Stimulated activated CD8-positive, alpha-beta memory T cell treated with anti-CD3 and anti-CD28 coated beads, Interleukin-4, amount 100 ng/mL, for 48 hours (primary cell): ENCODE data around the gene FAM241A.
A peak's percentile ranks its signal among the peaks of the same experiment; 100 is the strongest.
"Not testable (repeated sequence)": the region's sequence is repeated elsewhere in the genome, so short reads cannot be mapped to it uniquely, and the experiment has no call there.

ENCODE experiments used
- DNase-seq: peaks from one replicate; pipeline ENCODE4 v3.0.0-alpha.2; 2020

The FAM241A gene

GRCh38 chr4:112140536-112140935 lies 4.7 kb upstream of the FAM241A start:
- no peak for DNase-seq

GRCh38 chr4:112141366-112142138 lies 3.7 kb upstream of the FAM241A start:
- DNase-seq = no peak

- DNase-seq = no peak
These were observed 3.1 kb upstream of the FAM241A start for GRCh38 chr4:112142182-112142581.

- DNase-seq = no peak
These were observed 1.5 kb upstream of the FAM241A start for GRCh38 chr4:112143781-112144180.

- DNase-seq = no peak
These were observed 518 bp upstream of the FAM241A start for GRCh38 chr4:112144546-112145325.

- peak; percentile 80 for DNase-seq
These were observed 692 bp downstream of the FAM241A start for GRCh38 chr4:112145790-112146501.

GRCh38 chr4:112146502-112146813 lies 1.2 kb downstream of the FAM241A start:
- no peak for DNase-seq

- no peak for DNase-seq
These were observed 2.4 kb downstream of the FAM241A start for GRCh38 chr4:112147697-112148096.

- no peak for DNase-seq
These were observed 5.7 kb downstream of the FAM241A start for GRCh38 chr4:112150920-112151319.

- no peak for DNase-seq
These were observed 7.3 kb downstream of the FAM241A start for GRCh38 chr4:112152521-112152920.

GRCh38 chr4:112153211-112153791 lies 8.0 kb downstream of the FAM241A start:
- peak; percentile 47 for DNase-seq

- DNase-seq = no peak
These were observed 10.9 kb downstream of the FAM241A start for GRCh38 chr4:112156112-112156511.

- no peak for DNase-seq
These were observed 11.3 kb downstream of the FAM241A start for GRCh38 chr4:112156553-112156952.

- DNase-seq = not testable (repeated sequence)
These were observed 18.5 kb downstream of the FAM241A start for GRCh38 chr4:112163706-112164105.

GRCh38 chr4:112167794-112168193 lies 22.5 kb downstream of the FAM241A start:
- no peak for DNase-seq

- no peak for DNase-seq
These were observed 23.7 kb downstream of the FAM241A start for GRCh38 chr4:112168719-112169500.

GRCh38 chr4:112170451-112170993 lies 25.3 kb downstream of the FAM241A start:
- DNase-seq = no peak

GRCh38 chr4:112171051-112171763 lies 26.0 kb downstream of the FAM241A start:
- DNase-seq = not testable (repeated sequence)

GRCh38 chr4:112172180-112172579 lies 26.9 kb downstream of the FAM241A start:
- DNase-seq = no peak

GRCh38 chr4:112173593-112174558 lies 28.6 kb downstream of the FAM241A start:
- no peak for DNase-seq
